GM12891 (cell line): ENCODE data around the gene TBX1.
"Not testable (repeated sequence)": the region's sequence is repeated elsewhere in the genome, so short reads cannot be mapped to it uniquely, and the experiment has no call there.

Source experiments
- DNase-seq: peaks from one replicate; pipeline ENCODE4 v3.0.0; 2011; ENCODE audit warnings: low spot score; ENCODE audit not compliant: insufficient read length
- FAIRE-seq: peaks from 2 replicates; lab custom pipeline; 2011; peaks lifted over from hg19 to GRCh38; lab: Jason Lieb, UNC
- PAX5 ChIP-seq: IDR thresholded peaks from 2 replicates; pipeline ENCODE4 v1.6.1; 2011; ENCODE audit warnings: low read length, moderate library complexity, mild to moderate bottlenecking; ENCODE audit not compliant: insufficient read depth, severe bottlenecking
- POLR2A ChIP-seq: IDR thresholded peaks from 2 replicates; pipeline ENCODE4 v1.6.1; 2011; ENCODE audit warnings: low read depth, low read length, control low read depth
- POLR2AphosphoS5 ChIP-seq: IDR thresholded peaks from 2 replicates; pipeline ENCODE4 v1.6.1; 2011; ENCODE audit warnings: low read depth, low read length, control low read depth
- POU2F2 ChIP-seq: IDR thresholded peaks from 2 replicates; pipeline ENCODE4 v1.6.1; 2011; ENCODE audit warnings: low read depth, mild to moderate bottlenecking, control low read depth, low read length, moderate library complexity
- SPI1 ChIP-seq: IDR thresholded peaks from 2 replicates; pipeline ENCODE4 v1.6.1; 2011; ENCODE audit warnings: low read depth, low read length, control low read depth
- TAF1 ChIP-seq: IDR thresholded peaks from 2 replicates; pipeline ENCODE4 v1.6.1; 2011; ENCODE audit warnings: low read depth, low read length, control low read depth

TBX1 gene

GRCh38 chr22:19785461-19786263, 25.1 kb downstream of the TBX1 start:
- no peak for FAIRE-seq
- DNase-seq: no peak
- TF ChIP-seq POLR2AphosphoS5 (no peak), PAX5 (no peak), POLR2A (no peak), SPI1 (no peak), POU2F2 (no peak), TAF1 (no peak)

GRCh38 chr22:19786264-19786585, 25.6 kb downstream of the TBX1 start:
- DNase-seq (no peak), FAIRE-seq (no peak)
- TF ChIP-seq POLR2A (no peak), POU2F2 (no peak), TAF1 (no peak)

- FAIRE-seq (no peak), DNase-seq (no peak)
- TF ChIP-seq TAF1 (no peak), SPI1 (no peak), PAX5 (no peak), POLR2A (no peak), POU2F2 (no peak), POLR2AphosphoS5 (no peak)
Measured at GRCh38 chr22:19786959-19787848, 26.6 kb downstream of the TBX1 start.

GRCh38 chr22:19787849-19788141, 27.2 kb downstream of the TBX1 start:
- no peak for DNase-seq
- no peak for FAIRE-seq
- TF ChIP-seq POU2F2 (no peak), POLR2AphosphoS5 (no peak), PAX5 (no peak), TAF1 (no peak), SPI1 (no peak), POLR2A (no peak)

GRCh38 chr22:19788661-19789225, 28.2 kb downstream of the TBX1 start:
- DNase-seq (no peak), FAIRE-seq (no peak)
- TF ChIP-seq POU2F2 (no peak), POLR2AphosphoS5 (no peak), TAF1 (no peak), POLR2A (no peak), PAX5 (no peak), SPI1 (no peak)

GRCh38 chr22:19789406-19789805, 28.8 kb downstream of the TBX1 start:
- TF ChIP-seq PAX5: no peak
- no peak for TF ChIP-seq SPI1
- TF ChIP-seq POLR2AphosphoS5: no peak
- no peak for DNase-seq
- no peak for FAIRE-seq

- FAIRE-seq (no peak), DNase-seq (no peak)
- no peak for TF ChIP-seq TAF1
- TF ChIP-seq POU2F2: no peak
- TF ChIP-seq SPI1: no peak
- TF ChIP-seq POLR2A: no peak
- TF ChIP-seq PAX5: no peak
- TF ChIP-seq POLR2AphosphoS5: no peak
Measured at GRCh38 chr22:19789828-19790227, 29.2 kb downstream of the TBX1 start.

- DNase-seq: no peak
- no peak for FAIRE-seq
- TF ChIP-seq PAX5 (no peak), POLR2A (no peak), SPI1 (no peak), POU2F2 (no peak), TAF1 (no peak), POLR2AphosphoS5 (no peak)
Measured at GRCh38 chr22:19791243-19791642, 30.7 kb downstream of the TBX1 start.

GRCh38 chr22:19791894-19792293, 31.3 kb downstream of the TBX1 start:
- no peak for FAIRE-seq
- TF ChIP-seq POU2F2: no peak
- TF ChIP-seq SPI1: no peak
- TF ChIP-seq PAX5: no peak
- no peak for TF ChIP-seq POLR2AphosphoS5
- no peak for TF ChIP-seq TAF1
- DNase-seq: no peak

- not testable (repeated sequence) for FAIRE-seq
Measured at GRCh38 chr22:19792383-19792896, 31.9 kb downstream of the TBX1 start.

More at GRCh38 chr22:19792383-19792896, 31.9 kb downstream of the TBX1 start:
- DNase-seq: not testable (repeated sequence)
